Measurements from ENCODE around the gene LRRC10B. TPM values are rescaled to one million over a fixed set of nuclear protein-coding genes. Genes with fewer than 3 reads are reported as not detected.

The LRRC10B gene
- polyA plus RNA-seq, 3 donors from 2014 or later, result not detected

DNA sequence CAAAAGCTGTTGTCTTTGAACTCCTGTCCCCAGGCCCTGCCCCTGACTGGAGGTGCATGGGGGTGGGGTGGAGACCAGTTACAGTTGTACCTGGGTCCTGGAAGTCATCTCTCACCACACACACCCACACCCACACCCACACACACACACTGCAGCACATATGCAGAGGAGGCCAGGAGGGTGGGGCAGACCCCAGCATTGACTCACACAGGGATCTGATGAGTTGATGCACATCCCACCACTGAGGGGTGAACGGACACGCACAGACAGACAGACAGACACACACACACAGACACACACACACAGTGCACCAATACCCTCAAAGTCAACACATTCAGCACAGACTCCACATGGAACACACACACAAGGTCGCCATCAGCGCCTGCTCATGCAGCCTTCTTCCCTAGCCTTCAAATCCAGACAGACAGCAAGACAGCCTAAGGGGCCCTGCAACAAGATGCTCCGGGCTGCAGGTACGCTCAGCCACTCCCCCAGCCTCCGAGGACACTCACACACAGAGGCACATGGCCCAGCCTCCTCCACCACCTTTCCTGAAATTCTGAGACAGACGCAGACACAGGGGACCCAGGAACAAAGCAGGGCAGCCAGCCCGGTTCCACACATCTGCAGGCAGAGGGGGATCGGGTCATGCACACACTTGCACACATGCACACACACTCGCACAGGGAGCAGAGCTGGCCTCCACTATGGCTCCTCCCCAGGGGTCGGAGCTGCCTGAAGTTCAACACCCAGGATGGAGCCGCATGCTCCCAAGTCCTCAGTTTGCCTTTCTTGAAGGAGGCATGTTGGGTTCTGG lies 45.8 kb downstream of the LRRC10B start:
- Mint-ChIP-seq H3K4me1 (no peaks in the 10 kb centered on the region), H3K27me3 (ENCODE audit: low read depth in 3 of 3) (peaks cover 14 to 32% (median 18%) of the 10 kb centered on the region in 3 donors), H3K9me3 (no peaks in the 10 kb centered on the region), H3K4me3 (no peak overlapping the region), H3K27ac (no peak overlapping the region), H3K36me3 (no peaks in the 10 kb centered on the region)
- no peak for DNase-seq

- H3K9me3 Mint-ChIP-seq, result no peaks in the 10 kb centered on the region
- H3K36me3 Mint-ChIP-seq, result no peaks in the 10 kb centered on the region
- H3K4me3 Mint-ChIP-seq, result no peak overlapping the region
- no peaks in the 10 kb centered on the region for H3K4me1 Mint-ChIP-seq
- DNase-seq, result no peak
- peaks cover 14 to 35% (median 18%) of the 10 kb centered on the region in 3 donors for H3K27me3 Mint-ChIP-seq (ENCODE audit: low read depth in 3 of 3)
- H3K27ac Mint-ChIP-seq, result no peak overlapping the region
Observed at GRCh38 chr11:61555051-61555969, 46.8 kb downstream of the LRRC10B start.

GRCh38 chr11:61555978-61556377 lies 47.4 kb downstream of the LRRC10B start:
- Mint-ChIP-seq H3K4me3 (peak overlapping the region in 1 of 5 donors; percentile 12), H3K36me3 (no peaks in the 10 kb centered on the region), H3K9me3 (no peaks in the 10 kb centered on the region), H3K27ac (no peak overlapping the region), H3K27me3 (ENCODE audit: low read depth in 3 of 3) (peaks cover 14 to 37% (median 18%) of the 10 kb centered on the region in 3 donors), H3K4me1 (no peaks in the 10 kb centered on the region)
- no peak for DNase-seq

GRCh38 chr11:61556621-61557020 lies 48.1 kb downstream of the LRRC10B start:
- no peaks in the 10 kb centered on the region for H3K36me3 Mint-ChIP-seq
- no peaks in the 10 kb centered on the region for H3K9me3 Mint-ChIP-seq
- H3K27me3 Mint-ChIP-seq (ENCODE audit: low read depth in 3 of 3), result peaks cover 14 to 36% (median 18%) of the 10 kb centered on the region in 3 donors
- no peaks in the 10 kb centered on the region for H3K4me1 Mint-ChIP-seq
- no peak overlapping the region for H3K27ac Mint-ChIP-seq
- no peak overlapping the region for H3K4me3 Mint-ChIP-seq
- no peak for DNase-seq

Other genes with a start within 250 kb of the LRRC10B start
- not detected for gene VWCE, start 213.4 kb upstream of the LRRC10B start, polyA plus RNA-seq
- 100 to 1,000 TPM; 105 to 131 (median 119) TPM for gene DDB1, start 175.6 kb upstream of the LRRC10B start, polyA plus RNA-seq
- 10 to 100 TPM; 35.0 to 38.2 (median 36.2) TPM for gene TKFC, start 175.5 kb upstream of the LRRC10B start, polyA plus RNA-seq
- gene CYB561A3, start 146.9 kb upstream of the LRRC10B start, polyA plus RNA-seq, result 100 to 1,000 TPM in 1 of 3 donors, 10 to 100 TPM in 2; 63.8 to 128 (median 64.5) TPM
- gene TMEM138, start 146.4 kb upstream of the LRRC10B start, polyA plus RNA-seq, result 10 to 100 TPM; 28.4 to 61.4 (median 57.5) TPM
- gene TMEM216, start 116.2 kb upstream of the LRRC10B start, polyA plus RNA-seq, result 10 to 100 TPM; 49.8 to 63.7 (median 51.1) TPM
- gene CPSF7, start 78.8 kb upstream of the LRRC10B start, polyA plus RNA-seq, result 10 to 100 TPM; 11.9 to 34.0 (median 14.8) TPM
- gene SDHAF2, start 78.6 kb upstream of the LRRC10B start, polyA plus RNA-seq, result 100 to 1,000 TPM in 2 of 3 donors, 10 to 100 TPM in 1; 93.7 to 129 (median 118) TPM
- gene SYT7, start 72.3 kb downstream of the LRRC10B start, polyA plus RNA-seq, result not detected
- not detected for gene DAGLA, start 171.6 kb downstream of the LRRC10B start, polyA plus RNA-seq
- gene MYRF, start 243.9 kb downstream of the LRRC10B start, polyA plus RNA-seq, result 1 to 10 TPM in 1 of 3 donors, under 1 TPM in 1, not detected in 1; 0.43 to 2.4 TPM